K562 treated with DMSO at 1 percent for 48 hours (cell line): ENCODE data around the gene WDR83. TPM values are rescaled to one million over a fixed set of nuclear protein-coding genes. Genes with fewer than 3 reads are reported as not detected.

ENCODE experiments used
- total RNA-seq: library from RNA; unstranded; fragments of 300-600 nt; gene quantifications from 2 replicates; pipeline ENCODE4 v1.2.3, GENCODE V29; 2022; ENCODE audit warnings: low replicate concordance; ENCODE audit errors: extremely low read depth

The WDR83 gene, protein sequence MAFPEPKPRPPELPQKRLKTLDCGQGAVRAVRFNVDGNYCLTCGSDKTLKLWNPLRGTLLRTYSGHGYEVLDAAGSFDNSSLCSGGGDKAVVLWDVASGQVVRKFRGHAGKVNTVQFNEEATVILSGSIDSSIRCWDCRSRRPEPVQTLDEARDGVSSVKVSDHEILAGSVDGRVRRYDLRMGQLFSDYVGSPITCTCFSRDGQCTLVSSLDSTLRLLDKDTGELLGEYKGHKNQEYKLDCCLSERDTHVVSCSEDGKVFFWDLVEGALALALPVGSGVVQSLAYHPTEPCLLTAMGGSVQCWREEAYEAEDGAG
- not detected in 2 replicates for total RNA-seq

DNA sequence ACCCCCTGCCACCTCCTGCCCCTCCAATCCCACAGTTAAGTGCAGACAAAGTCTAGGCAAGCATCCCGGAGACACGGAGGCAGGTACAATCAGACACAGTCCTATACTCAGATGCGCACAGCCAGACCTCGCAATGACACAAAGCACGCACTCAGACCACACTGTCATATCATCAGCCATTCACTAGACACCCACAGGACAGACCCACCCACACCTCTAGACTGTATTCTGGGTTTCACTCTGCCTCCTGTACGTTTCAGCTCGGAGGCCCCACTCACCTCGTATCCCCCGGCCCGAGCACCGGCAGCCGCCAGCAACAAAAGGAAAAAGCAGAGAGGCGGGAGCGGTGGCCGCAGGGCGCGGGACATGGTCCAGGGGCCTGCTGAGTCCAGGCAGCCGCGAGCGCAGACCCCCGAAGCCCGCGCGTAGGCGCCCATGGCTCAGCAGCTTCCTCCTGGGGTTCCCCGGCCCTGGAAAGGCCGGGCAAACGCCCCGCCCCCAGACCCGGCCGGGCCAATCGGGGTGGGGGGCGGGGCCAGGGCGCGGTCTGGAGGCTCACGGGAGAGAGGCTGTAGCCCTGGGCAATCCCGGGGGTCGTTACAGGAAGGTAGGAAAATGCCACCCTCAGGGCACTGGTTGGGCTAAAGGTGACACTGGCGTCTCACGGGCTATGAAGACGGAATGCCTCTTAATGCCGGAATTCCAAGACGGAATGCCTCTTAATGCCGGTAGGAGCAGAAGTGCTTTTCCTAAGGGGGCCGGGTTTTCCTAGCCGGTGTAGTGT, at the start of gene WDR83, which contains the start of gene MAN2B1:
Gene WDR83, plus strand, starts transcription at position 543 of the 784 bp plus-strand sequence. CDS start 2,984 bp downstream, outside the sequence.
Gene MAN2B1, minus strand, starts transcription at position 478 of the 784 bp plus-strand sequence. Its CDS starts 41 bp downstream, at position 437.

DNA sequence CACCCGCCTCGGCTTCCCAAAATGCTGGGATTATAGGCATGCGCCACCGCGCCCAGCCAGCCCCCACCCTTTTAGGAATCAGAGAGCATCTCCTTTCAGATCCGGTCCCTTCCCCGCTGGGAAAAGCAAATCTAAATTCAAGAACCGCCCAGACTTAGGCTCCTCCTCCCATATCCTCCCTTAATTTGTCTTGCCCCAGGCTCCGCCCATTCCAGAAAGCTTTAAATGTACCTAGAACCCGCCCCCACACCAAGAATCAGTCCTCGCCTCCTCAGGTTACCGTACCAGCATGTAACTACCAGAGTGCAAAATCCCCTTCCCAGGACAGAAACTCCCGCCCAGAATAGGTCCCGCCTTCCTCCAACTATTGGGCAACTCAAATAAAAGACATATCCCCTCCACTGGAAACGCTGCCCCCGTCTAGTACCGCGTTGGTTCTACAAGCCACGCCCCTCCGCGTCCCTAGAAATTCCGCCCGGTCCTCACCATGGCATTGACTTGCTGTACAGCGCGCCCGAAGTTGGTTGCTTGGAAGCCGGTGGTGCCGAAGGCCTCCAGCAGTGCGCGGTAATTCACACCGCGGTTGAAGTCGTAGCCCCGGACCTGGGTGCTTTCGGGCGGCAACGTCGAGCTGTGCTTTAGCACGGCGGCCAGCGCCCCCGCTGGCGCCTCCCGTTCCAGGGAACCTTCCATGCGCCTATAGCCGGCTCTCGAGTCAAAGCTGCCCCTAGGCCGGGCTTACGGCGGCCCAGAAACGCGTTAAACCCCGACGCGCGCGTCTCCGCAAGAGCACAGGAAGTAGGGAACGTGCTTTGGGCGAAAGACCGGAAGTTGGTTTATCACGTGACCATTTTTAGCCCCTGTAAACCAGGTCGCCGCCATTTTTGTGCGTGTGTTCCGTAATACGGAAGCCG, 14.7 kb downstream of the WDR83 start, which contains the start of gene DHPS:
Gene DHPS, minus strand, starts transcription at position 807 of the 914 bp plus-strand sequence. Its CDS starts 114 bp downstream, at position 693.

DNA sequence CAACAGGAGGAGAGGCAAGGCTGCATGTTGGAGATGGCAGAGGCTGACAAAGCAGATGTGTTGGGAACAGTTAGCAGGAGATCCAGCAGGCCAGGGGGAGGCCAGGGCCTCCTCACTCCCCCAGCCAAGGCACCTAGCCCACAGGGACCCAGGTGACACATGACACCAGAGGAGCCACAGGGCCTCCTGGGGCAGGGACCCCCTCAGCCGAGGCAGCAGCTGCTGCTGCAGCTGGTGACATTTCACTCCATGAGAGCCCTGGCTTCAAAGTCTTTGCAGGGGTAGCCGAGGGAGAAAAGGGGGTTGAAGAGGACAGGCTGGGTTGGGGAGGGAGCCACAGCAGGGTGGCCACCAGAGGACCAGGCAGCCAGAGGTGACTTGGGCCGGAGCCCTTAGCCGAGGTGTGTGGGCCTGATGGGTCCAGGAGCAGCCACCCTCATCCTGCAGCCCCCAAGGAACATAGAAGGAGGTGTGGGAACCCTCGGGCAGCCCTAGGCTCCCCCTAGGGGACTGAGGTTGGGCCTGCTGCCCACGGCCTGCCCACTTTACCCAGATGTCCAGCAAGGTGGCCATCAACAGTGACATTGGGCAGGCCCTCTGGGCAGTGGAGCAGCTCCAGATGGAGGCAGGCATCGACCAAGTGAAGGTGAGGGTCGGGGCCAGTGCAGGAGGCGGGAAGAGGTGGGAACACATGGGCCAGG, 21.0 kb downstream of the WDR83 start, which contains the start of gene GNG14:
Gene GNG14, plus strand, starts transcription at position 503 of the 701 bp plus-strand sequence. Its CDS starts 51 bp downstream, at position 554.

DNA sequence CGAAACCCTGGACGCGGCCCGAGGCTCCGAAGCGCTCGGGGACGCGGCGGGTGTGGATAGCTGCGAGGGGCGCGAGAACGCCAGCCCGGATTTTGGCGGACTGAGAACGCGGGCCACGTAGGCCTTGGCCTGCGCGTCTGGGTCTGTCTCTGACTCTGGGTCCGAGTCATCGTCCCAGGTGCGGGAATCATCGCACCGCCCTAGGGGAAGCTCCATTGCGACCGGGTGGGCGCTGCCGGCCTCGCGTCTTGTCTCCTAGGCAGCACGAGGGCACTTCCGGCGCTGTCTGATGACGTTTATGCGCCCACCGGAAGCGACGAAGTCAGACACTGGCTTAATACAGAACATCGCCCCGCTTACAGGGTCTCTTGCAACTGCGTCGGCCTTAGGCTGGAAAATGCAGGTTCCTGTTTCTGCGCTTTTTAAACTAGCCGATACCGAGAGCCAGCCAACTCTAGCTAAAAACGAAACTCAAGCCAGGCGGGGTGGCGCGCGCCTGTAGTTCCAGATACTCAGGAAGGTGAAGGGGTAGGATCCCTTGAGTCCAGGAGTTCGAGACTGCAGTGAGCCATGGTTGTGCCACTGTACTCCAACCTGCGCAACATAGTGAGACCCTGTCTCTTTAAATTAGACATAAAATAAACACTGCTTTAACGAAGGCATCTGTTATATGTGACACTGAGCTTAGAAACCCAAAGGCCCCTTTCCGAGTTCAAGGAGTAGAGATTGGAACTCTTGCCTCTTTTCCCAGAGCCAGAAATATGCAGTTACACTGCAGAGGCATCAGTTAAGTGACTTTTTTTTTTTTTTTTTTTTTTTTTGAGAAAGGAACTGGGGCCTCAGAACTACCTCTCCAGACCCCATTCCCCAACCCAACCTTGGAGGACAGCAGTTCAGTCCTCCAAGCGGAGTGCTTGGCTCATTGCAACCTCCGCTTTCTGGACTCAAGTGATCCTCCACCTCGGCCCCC, 30.0 kb downstream of the WDR83 start, which contains the start of gene FBXW9:
Gene FBXW9, minus strand, starts transcription at position 266 of the 970 bp plus-strand sequence. Its CDS starts 50 bp downstream, at position 216.

DNA sequence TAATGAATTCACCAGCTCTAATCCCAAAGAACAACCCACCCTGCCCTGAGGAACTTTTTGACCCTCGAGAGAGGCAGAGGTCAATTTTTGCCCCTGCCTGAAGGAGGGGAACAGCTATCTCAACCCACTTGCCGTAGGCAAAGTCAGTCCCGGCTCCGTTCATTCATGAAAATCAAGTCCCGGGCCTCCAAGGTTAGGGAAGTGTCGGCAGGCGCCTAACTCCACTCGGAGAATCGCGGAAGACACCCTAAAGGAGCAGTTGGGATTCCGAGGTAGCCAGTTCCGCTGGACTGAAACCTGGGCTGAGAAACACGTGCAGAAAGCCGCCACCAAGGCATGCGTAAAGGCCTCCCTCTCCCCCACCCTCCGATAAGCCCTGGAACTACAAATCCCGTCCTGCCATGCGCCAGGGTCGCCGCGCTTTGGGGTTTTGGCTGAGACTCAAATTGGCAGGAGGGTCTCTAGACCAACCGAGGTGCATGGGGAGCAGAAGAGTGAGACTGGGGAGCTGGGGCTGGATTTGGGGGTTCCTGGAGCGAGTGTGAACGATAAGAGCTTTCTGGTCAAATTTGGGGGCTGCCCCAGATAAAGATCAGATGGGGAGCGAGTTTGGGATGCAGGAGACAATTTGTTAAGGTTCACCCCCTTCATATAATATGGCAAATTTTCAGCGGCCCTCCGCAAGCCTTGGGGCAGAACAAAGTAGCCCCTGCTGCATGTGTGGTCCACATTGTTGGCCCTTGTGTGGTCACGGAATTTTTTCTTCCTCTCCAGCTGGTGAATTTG, 57.2 kb downstream of the WDR83 start, which contains the start of gene TNPO2:
Gene TNPO2, minus strand, starts transcription at position 292 of the 786 bp plus-strand sequence. CDS start 2,955 bp downstream, outside the sequence.

Other genes starting within 250 kb of the WDR83 start
- gene ZNF443, start 225.8 kb upstream of the WDR83 start, total RNA-seq, result not detected in 2 replicates
- not detected in 2 replicates for gene ZNF709, start 182.0 kb upstream of the WDR83 start, total RNA-seq
- not detected in 2 replicates for gene ZNF564, start 115.3 kb upstream of the WDR83 start, total RNA-seq
- not detected in 2 replicates for gene ZNF490, start 56.0 kb upstream of the WDR83 start, total RNA-seq
- not detected in 2 replicates for gene ZNF791, start 55.9 kb upstream of the WDR83 start, total RNA-seq
- gene MAN2B1, start 65 bp upstream of the WDR83 start, total RNA-seq, result not detected in 2 replicates
- not detected in 2 replicates for gene DHPS, start 15.1 kb downstream of the WDR83 start, total RNA-seq
- not detected in 2 replicates for gene GNG14, start 21.2 kb downstream of the WDR83 start, total RNA-seq
- gene FBXW9, start 29.8 kb downstream of the WDR83 start, total RNA-seq, result not detected in 2 replicates
- gene TNPO2, start 57.1 kb downstream of the WDR83 start, total RNA-seq, result 258 TPM in 1 of 2 replicates, not detected in the other
- gene TRIR, start 67.9 kb downstream of the WDR83 start, total RNA-seq, result not detected in 2 replicates
- gene GET3, start 70.7 kb downstream of the WDR83 start, total RNA-seq, result not detected in 2 replicates
- not detected in 2 replicates for gene BEST2, start 85.0 kb downstream of the WDR83 start, total RNA-seq
- gene HOOK2, start 108.7 kb downstream of the WDR83 start, total RNA-seq, result not detected in 2 replicates
- gene JUNB, start 124.7 kb downstream of the WDR83 start, total RNA-seq, result not detected in 2 replicates
- 1,339 TPM in 1 of 2 replicates, not detected in the other for gene PRDX2, start 135.0 kb downstream of the WDR83 start, total RNA-seq
- gene THSD8, start 135.3 kb downstream of the WDR83 start, total RNA-seq, result not detected in 2 replicates
- not detected in 2 replicates for gene RNASEH2A, start 139.8 kb downstream of the WDR83 start, total RNA-seq
- gene RTBDN, start 167.8 kb downstream of the WDR83 start, total RNA-seq, result not detected in 2 replicates
- not detected in 2 replicates for gene MAST1, start 171.7 kb downstream of the WDR83 start, total RNA-seq
- gene DNASE2, start 214.6 kb downstream of the WDR83 start, total RNA-seq, result not detected in 2 replicates
- gene KLF1, start 220.4 kb downstream of the WDR83 start, total RNA-seq, result not detected in 2 replicates
- gene GCDH, start 224.4 kb downstream of the WDR83 start, total RNA-seq, result not detected in 2 replicates